HG03175 (cell line): Measurements from ENCODE around the gene IP6K2.

ENCODE experiments used
- ATAC-seq: cut with Tn5 transposase; IDR thresholded peaks from one replicate; pipeline ENCODE4 v1.9.1; 2021; ENCODE audit warnings: mild to moderate bottlenecking, moderate library complexity; ENCODE audit not compliant: unreplicated experiment

The IP6K2 gene

DNA sequence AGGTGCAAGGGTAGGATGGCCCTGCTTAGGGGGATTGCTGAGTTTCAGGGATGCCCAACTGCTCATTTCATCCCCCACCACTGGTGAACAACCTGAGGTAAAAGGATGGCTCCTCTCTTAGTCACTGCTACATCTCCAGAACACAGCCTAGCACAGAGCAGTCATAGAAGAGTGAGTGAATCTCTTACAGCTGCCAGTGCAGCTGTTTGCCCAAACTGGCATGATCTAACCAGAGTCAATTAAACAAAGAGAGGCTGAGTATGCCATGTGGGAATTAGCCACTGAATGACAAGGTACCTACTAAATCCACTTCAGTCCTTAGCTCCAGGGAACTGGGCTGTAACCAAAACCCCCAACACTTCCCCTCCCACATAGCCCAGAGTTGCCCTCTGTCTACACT, 24.5 kb downstream of the IP6K2 start:
- no peak for ATAC-seq

- ATAC-seq, result no peak
These were observed 26.1 kb downstream of the IP6K2 start for GRCh38 chr3:48690846-48691458.

DNA sequence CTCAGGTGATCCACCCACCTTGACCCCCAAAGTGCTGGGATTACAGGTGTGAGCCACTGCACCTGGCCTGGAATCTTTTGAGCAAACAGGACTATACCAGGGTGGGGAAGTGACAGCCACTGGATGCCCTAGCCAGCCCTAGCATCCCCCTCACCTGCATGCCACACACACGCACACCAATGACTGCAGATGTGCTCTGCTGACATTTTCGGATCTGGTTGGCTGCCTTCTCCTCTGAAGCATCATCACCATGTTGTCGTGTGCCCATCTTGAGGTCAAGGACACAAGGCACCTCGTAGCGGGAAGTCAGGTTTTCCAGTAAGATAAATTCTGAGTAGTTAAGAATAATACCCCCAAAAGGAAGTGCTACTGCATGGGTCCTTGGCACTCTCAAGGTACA, 27.6 kb downstream of the IP6K2 start:
- ATAC-seq, result no peak

GRCh38 chr3:48688737-48689075, 28.3 kb downstream of the IP6K2 start:
- no peak for ATAC-seq

GRCh38 chr3:48688032-48688736, 28.8 kb downstream of the IP6K2 start:
- no peak for ATAC-seq

DNA sequence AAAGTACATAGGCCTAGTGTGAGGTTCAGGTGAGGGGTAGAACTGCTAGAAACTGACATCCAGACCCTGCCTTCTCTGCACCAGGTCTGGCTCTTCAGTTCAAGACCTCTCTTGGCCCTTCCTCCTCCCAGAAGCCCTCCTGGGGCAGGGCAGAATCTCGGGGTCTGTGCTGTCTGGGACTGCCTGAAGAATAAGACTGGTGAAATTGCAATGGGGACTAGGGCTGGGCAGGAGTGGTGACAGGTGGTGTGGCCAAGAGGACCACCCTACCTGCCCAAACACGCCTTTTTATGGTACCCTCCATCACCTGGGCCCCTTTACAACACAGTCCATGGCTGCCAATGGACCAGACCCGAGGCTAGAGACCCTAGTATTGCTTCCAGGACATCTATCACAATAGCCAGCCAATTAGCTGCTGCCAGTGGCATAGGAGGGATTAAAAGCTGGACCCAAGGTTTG, 29.8 kb downstream of the IP6K2 start:
- no peak for ATAC-seq

- ATAC-seq, result no peak
These were observed 30.3 kb downstream of the IP6K2 start for GRCh38 chr3:48686538-48687219.

DNA sequence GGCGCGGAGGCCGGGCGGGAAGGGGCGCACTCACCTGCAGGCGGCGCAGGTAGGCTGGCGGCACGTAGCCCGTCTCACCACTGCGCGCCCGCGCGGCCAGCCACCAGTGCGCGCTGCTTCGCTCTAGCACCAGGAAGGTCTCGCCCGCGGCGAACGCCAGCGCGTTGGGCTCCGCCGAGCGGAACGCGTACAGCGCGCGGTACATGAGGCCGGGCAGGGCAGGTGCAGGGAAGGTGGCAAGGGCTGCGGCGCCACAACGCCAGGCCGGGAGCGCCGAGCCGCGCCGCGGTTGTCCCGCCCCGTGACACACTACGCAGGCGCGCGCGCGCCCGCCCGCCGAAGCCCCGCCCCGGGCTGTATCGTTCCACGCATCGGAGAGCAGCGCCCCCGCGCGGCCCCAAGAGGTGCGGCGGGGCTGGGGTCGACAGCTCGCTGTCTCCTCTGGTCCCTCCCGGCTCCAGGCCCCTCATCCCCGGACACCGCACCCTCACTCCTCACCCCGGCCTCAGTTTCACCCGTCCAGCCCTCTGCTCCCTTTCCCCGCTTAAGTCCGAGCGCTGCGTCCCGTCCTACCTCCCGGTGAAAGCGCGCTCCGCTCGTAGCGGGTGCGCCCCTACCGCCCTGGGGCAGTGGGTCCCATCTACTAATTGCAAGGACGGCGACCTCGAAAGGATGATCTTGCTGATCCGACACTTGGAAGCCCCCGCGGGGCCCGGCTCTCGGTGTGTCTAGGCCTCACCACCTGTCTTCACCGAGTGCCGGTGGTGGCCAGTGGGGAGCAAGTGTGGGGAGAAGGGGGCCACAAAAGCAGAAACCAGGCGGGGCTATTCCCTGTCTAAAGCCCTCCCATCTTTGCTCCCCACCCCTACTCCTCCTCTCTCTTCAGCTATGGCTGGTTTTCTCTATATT, 31.2 kb downstream of the IP6K2 start, which contains the start of gene NCKIPSD:
Gene NCKIPSD, minus strand, starts transcription at position 313 of the 909 bp plus-strand sequence. Its CDS starts 108 bp downstream, at position 205.
- ATAC-seq, result peak; percentile 82

- no peak for ATAC-seq
These were observed 31.8 kb downstream of the IP6K2 start for GRCh38 chr3:48685293-48685602.

DNA sequence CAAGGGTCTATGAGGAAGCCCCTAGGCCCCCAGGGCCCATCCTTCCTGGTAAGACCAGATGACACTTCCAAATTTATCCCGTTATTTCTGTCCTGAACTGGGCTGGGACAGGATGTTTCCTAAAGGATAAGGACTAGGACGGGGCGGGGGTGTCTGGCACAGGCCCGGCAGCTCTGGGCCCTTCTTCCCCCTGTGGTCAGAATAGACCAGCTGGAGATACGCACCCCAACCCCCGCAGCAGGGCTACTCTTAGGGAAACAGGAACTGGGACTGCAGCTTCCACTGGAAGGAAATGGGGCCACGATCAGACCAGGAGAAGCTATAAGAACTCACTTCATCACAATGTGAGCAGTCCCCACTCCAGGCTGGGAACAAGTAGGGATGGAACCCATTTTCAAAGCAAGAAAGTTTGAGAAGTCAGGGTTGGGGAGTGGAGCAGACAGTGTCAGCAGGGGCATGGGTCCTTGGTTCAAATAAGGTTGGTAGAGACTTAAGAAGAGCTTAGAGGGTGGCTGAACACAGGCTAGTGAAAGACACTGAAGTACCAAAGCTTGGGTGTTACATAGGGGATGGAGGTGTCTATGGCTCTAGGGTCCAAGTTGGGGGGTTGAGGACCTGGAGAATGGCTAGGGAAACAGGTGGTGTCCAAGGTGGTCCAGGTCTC, 32.4 kb downstream of the IP6K2 start:
- no peak for ATAC-seq

GRCh38 chr3:48684054-48684349, 33.0 kb downstream of the IP6K2 start:
- ATAC-seq, result no peak

- ATAC-seq, result no peak
These were observed 34.2 kb downstream of the IP6K2 start for GRCh38 chr3:48682786-48683185.

DNA sequence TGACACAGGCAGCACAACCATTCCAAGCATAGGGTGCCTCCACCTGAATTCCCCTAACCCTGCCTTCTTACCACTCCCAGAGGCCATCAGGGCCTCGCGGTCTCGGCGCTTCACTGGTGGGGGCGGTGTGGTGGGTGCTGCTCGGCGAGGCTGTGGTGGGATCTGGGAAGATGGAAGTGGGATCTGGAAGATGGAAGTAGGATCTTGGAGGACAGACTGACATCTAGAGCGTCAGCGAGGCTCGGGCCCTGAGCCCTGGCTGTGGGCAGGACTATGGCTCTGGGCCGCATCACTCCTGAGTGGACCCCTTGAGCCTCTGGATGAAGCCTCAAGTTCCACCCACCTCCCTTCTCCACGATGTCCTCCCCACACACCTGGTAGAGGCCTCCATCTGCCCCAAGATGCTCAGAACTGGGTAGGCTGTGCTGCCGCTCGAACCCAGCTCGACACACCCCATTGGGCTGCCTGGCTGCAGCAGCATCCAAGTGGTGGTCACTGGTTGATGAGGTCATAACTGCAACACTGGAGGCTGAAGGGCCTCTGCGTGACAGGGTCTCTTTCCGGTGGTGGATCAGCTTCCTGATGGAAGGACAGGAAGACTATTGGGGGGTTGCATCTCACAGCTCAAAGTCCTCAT, 34.9 kb downstream of the IP6K2 start:
- ATAC-seq, result no peak

DNA sequence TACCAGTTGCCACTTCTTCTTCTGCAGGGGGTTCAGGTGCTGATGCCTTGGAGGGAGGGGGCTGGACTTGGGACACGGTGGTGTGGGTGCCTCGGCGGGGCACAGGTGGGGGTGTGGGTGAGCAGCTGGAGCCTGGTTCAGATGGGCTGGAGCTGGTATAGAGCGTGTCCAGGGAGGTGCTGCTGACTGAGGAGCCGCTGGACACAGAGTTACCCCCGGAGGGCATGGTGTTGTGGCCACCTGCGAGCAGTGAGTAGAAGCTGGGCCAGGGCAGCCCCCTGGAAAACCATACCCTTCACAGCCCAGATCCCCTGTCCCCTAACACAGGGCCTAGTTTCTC, 35.5 kb downstream of the IP6K2 start:
- ATAC-seq, result no peak

DNA sequence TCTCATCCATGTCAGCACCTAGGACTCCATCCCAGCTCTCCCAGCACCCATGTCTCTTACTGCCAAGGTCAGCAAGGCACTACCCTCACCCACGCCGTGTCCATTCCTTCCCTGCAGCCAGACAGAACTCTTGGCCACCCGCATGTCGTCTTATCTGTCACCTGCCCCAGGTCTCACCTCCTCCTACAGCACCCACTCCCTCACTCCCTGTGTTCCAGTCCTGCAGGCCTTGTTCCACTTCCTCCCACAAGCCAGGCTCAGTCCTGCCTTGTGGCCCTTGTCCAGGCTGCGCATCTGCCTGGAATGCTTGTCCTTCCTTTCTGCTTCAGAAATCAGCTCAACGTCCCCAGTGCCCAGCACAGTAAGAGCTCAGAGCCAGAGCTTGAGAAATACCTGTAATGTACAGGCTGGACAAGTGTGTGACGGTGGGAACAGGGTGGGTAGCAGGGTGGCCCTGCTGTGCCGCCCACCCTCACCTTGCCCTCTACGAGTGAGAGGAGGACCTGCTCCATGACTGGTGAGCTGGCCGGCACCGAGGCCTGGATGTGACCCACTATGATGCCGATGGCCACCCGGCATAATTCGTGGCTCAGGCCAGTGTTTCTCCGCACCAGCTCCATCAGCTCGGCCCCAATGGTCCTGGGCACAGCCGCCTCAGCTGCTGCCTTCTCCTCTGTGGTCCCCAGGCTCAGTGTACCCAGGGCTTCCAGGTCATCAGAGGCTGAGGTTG, 36.0 kb downstream of the IP6K2 start:
- no peak for ATAC-seq

GRCh38 chr3:48679411-48680391, 37.3 kb downstream of the IP6K2 start:
- no peak for ATAC-seq

GRCh38 chr3:48678566-48679380, 38.2 kb downstream of the IP6K2 start:
- ATAC-seq, result no peak

- no peak for ATAC-seq
These were observed 39.0 kb downstream of the IP6K2 start for GRCh38 chr3:48678056-48678455.
